ENCODE measurements around the gene SIM2.
A peak's percentile ranks its signal among the peaks of the same experiment; 100 is the strongest.

The SIM2 gene

DNA sequence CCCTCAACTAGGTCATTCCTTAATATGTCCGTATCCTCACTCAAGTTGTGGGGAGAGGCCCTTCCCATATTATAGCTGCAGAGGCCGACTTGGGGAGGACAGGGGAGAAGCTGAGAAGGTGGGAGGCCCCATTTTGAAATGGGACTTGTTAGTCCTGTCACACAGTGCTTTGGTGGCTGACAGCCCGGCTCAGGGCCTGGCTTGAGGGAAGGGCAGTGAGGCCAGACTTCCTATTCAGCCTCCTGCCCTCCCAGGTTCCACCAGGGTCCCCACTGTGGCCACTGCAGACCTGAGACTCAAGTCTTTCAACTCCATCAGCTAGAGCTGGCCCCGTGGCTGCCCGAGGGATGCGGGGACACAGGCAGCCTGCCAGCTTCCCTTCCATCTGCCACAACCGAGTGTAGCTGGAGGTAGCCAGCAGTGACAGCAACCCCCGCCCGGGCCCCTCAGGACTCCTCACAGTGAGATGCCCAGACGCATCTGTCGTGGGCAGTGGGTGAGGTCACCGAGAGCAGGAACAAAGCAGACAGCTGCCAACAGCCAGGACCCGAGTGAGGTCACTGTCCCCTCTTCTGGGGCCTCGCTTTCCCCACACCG lies 36.9 kb downstream of the SIM2 start:
- DNase-seq (ENCODE audit: low spot score), result no peak

DNA sequence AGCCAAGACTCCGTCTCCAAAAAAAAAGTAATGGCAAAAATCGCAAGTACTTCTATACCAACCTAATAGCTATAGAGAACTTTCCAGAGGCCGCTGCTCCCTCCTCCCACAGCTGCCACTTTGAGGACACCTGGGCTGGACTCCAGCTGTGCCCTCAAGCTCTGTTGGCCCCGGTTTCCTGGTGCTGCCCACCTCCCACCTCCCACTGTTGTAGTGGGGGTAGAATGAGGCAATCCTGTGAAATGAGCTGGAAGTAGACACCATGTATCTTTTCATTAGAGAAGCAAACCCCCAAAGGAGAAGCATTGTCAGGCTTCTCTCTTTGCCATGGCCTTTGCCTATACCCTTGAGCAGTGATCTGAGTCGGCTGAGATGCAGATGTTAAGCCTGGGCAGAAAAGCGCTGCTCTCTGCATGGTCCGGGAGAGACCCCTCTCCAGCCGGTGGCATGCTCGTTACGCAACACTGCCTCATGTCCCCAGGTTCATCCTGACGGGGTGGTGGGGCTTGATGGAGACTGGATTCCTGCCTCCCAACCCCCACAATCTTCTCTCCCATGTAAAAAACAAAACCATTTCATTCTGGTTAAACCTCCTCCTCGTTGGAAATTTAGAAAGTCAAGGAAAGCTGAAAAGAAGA lies 39.7 kb downstream of the SIM2 start:
- DNase-seq (ENCODE audit: low spot score), result no peak

DNA sequence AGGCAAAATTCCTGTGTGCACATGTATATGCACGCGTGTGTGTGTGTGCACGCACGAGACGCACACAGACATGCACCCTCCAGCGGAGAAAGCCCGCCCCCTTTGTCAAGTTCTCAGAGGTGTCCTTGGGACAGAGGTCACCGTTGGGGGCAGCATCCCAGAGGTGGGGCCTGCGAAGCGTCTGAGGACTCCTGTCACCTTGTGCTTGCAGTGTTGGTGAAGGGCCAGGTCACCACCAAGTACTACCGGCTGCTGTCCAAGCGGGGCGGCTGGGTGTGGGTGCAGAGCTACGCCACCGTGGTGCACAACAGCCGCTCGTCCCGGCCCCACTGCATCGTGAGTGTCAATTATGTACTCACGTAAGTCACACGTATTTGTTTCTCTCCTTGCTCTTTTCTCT lies 42.6 kb downstream of the SIM2 start:
- no peak for DNase-seq (ENCODE audit: low spot score)

DNA sequence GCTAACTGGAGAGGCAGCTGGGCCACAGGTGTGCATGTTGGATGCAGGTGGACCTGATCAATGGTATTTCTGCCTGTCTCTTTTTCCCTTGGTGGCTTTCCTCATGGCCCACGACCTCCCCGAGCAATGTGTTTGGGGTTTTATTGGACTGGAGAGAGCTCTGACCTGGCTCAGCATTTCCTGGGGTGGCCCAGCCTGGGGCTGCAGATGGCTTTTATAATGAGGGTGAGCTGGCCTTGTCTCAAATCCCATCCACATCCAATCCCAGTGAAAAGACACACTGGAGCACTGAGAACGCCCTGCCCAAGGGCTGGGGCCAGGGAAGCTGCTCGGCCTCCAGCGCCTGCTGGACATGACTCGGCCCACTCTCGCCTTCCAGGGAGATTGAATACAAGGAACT lies 44.1 kb downstream of the SIM2 start:
- no peak for DNase-seq (ENCODE audit: low spot score)

DNA sequence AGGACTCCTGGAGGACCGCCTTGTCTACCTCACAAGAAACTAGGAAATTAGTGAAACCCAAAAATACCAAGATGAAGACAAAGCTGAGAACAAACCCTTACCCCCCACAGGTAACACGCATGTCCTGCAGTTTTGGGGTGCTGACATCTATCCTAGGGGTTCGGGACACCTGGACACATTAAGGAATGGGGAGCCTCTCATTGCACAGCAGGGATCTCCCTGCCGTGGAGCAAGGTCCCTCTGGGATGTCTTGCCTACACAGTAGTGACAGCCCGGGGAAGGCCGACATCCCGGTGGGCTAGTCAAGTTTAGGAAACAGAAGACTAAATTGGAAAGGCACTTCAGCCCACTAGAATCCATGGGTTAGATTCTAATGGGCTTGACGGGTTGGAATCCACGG lies 44.5 kb downstream of the SIM2 start:
- no peak for DNase-seq (ENCODE audit: low spot score)

DNA sequence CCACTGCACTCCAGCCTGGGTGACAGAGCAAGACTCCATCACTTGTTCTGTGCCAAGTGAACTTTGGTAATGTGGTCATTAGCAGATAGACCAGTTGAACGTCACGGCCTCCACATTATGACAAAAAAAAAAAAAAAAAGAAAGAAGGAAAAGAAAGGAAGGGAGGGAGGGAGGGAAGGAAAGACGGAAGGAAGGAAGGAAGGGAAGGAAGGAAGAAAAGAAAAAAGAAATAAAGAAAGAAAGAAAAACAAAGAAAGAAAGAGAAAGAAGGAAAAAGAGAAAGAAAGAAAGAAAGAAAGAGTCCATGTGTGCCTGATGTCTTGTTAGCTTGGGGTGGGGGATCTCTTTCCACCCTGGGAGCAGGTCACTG lies 45.3 kb downstream of the SIM2 start:
- no peak for DNase-seq (ENCODE audit: low spot score)

DNA sequence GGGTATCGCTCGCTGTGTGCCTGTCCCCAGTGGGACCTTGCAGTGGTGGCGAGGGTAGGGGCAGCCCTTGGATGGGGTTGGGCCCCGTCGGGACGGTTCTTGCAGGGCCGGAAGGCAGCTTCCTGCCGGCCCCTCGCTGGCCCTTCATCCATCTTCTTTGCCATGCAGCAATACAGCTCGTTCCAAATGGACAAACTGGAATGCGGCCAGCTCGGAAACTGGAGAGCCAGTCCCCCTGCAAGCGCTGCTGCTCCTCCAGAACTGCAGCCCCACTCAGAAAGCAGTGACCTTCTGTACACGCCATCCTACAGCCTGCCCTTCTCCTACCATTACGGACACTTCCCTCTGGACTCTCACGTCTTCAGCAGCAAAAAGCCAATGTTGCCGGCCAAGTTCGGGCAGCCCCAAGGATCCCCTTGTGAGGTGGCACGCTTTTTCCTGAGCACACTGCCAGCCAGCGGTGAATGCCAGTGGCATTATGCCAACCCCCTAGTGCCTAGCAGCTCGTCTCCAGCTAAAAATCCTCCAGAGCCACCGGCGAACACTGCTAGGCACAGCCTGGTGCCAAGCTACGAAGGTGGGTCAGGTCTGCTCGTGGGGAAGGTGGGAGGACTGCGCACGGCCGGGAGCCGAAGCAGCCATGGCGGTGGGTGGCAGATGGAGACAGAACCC lies 45.8 kb downstream of the SIM2 start:
- DNase-seq (ENCODE audit: low spot score), result no peak

DNA sequence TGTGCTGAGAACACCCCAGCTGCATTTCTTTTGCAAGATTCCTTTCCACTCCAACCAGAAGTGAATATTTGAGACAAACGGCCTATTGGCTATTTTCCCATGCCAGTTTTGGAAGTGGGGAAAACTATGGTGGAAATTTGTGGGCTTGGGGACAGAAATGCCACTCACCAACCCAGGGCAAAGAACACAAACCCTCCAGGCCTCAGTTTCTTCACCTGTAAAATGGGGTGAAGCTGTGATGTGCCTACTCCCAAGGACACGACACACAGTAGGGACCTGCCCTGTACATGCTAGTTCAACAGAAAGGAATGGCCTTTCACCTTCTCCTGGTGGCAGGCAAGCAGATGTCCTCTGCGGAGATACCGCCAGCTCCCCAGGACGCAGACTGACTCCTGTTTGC lies 46.5 kb downstream of the SIM2 start:
- DNase-seq (ENCODE audit: low spot score), result no peak

DNA sequence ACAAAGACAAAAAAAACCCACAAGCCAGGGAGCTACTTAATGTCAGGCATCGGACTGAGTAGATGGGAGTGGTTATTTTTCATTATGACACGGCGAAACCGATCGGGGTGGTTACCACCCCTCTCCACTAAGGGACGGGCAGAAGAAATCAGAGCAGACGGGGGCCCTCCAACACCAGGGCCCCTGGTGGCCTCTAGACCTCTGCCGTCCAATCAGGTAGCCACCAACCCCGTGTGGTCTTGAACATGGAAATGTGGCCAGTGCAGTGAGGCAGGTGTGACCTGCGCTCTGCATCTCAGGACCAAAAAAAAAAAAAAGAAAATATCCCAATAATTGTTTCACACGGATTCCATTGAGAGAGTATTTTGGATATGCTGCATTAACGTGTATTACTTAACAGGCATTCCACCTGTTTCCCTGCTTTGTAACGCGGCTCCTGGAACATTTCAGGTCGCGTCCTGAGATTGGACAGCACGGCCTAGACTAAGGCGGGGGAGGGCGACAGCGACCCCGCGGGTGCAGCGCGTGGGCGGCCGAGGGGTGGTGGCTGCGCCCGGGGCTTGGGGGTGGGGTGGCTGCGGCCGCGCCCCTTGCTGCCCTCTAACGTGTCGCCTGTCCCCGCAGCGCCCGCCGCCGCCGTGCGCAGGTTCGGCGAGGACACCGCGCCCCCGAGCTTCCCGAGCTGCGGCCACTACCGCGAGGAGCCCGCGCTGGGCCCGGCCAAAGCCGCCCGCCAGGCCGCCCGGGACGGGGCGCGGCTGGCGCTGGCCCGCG lies 48.3 kb downstream of the SIM2 start:
- peak; percentile 52 for DNase-seq (ENCODE audit: low spot score)

DNA sequence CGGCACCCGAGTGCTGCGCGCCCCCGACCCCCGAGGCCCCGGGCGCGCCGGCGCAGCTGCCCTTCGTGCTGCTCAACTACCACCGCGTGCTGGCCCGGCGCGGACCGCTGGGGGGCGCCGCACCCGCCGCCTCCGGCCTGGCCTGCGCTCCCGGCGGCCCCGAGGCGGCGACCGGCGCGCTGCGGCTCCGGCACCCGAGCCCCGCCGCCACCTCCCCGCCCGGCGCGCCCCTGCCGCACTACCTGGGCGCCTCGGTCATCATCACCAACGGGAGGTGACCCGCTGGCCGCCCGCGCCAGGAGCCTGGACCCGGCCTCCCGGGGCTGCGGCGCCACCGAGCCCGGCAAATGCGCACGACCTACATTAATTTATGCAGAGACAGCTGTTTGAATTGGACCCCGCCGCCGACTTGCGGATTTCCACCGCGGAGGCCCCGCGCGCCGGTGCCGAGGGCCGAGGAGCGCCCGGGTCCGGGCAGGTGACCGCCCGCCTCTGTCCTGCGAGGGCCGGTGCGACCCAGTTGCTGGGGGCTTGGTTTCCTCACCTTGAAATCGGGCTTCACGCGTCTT lies 49.0 kb downstream of the SIM2 start:
- peak; percentile 84 for DNase-seq (ENCODE audit: low spot score)

DNA sequence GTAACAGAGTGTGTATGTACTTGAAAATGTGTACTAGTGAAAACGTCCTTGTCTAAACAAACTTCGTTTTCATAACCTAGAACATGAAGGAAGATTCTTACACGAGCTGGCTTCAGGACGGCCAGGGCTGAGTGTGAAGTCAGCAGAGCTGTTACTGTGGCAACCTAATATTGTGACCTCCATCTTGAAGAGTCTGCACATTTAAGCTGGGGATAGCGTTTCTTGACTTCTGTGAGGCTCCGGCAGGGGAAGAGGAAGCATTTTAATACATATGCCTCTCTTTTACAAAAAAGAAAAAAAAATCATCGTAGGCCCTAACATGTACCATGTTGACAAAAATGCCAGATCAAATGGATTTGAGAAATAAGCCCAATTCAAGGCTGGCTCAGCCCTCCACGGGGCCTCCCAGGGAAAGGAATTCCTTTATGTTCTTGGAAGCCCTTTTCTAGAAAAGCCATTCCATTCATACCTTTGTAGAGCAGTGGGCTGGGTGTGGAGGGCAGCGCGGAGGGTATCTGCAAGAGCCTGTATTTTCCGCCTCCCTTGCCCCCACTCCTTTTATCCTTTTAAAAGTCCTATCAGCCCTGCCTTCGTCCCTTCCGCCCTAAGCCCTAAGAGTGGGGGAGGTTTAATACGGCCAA lies 51.1 kb downstream of the SIM2 start:
- DNase-seq (ENCODE audit: low spot score), result no peak

DNA sequence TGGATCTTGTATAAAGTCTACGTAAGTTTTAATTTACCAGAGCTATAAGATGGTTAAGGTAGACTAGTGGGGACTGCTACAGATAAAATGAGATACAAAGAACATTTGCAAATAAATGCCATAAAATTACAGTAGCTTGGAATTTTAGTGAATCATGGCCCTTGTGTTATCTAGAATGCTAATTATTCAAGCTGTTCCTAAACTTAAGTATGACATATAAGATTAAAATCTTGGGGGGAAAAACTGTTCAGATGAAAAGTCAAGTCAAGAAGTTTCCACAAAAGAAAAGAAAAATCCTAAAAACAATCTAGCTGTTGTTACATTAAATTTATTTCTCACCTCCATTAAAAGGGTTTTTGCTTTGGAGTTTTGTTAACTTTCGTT lies 51.7 kb downstream of the SIM2 start:
- no peak for DNase-seq (ENCODE audit: low spot score)

DNA sequence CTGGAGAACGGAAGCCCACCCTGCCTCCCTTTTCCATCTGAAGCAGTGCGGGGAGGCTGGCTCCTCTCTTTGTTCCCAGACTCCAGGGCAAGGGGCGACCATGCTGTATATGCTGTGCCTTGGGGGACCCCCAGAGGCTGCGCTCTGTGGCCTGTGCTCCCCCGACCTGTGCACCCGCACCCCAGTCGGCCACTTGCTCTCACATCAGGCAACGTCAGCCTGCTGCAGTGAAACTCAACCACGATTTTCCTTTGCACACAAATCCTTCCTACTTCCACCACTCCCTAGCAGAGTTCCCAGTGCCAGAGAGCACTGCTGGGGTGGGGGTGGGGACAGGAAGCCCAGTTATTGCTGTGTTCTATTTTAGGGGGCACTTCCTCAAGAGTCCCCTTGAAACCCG lies 52.5 kb downstream of the SIM2 start:
- DNase-seq (ENCODE audit: low spot score), result no peak

DNA sequence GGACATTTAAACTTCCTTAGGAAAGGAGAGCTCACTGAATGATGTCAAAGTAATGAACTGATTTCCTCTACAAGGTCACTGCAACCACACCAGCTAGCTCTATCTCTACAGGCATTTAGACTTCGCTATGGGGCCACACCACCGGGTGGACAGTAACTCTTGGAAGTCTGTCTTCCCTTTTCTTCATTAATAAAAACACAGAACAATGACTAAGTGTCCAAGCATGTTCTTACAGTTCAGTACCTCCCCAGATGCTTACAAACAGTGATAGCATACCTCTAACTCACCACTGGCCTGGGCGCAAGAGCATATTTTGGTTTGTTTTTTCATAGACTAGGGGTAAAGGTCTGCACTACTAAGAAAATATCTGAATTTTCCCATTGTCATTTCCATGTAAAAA lies 54.6 kb downstream of the SIM2 start:
- DNase-seq (ENCODE audit: low spot score), result no peak

DNA sequence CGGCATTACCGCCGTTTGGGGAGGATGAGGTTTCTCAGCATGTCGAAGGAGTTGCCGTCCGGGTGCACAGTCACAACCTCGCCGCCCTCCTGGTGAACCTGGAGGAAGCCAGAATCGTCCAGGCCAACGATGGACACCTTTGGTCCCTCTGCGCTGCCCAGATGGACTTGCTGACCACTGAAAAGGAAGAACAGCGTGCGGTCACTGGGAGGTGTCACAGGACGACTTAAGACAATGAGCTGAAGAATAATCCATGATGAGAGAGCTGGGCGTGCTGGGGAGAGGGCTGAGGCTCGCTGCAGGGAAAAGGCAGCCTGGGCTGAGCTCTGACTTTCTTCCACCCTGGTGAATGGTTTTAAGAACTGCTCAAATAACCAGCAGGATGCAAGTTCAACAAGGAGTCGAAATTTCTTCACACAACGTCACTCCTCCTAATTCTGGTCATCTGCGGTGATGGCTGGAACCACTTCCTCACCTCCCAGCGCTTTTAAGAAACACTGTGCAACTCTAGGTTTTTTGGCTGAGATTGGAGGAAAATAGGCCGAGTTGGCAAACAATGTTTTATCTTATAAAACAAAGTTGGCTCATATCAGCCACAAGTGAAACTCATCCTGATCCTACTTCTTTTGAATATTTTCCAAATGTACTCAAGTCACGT lies 55.5 kb downstream of the SIM2 start:
- no peak for DNase-seq (ENCODE audit: low spot score)

DNA sequence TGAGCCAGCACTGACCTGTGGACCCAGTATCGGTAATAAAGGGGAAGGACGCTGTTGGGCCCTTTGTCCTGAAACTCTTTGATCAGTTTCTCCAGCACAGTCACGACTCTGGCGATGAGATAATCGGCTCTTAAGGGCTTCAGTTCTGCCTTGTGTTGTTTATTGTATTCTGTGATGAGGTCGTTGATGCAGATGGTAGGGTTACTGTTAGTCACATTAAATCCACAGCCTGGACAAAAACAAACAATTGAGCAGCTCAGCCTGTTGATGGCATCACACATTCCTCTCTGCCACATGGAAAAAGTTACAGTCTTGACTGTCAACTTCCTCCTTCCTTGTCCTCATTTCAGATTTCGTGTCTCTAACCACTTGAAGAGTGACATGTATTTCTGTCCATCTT lies 57.6 kb downstream of the SIM2 start:
- DNase-seq (ENCODE audit: low spot score), result no peak

DNA sequence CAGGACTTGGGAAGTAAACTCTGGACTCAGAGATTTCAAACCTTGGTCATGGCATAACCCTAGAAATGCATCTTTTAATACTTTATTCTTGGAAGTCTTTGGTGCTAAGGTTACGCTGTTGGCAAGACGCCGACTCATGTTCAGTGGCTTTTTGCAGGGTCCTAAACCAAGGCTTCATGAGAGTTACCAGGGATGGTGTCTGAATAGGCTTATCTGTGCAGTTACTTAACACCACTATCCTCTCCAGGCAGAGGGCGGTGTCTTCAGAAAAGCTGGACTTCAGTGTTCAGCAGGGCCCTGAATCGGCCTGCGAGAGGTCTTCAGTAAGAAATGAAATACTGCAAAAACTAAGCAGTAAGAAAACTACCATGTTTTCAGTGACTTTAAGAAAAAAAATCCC lies 58.3 kb downstream of the SIM2 start:
- DNase-seq (ENCODE audit: low spot score), result no peak

DNA sequence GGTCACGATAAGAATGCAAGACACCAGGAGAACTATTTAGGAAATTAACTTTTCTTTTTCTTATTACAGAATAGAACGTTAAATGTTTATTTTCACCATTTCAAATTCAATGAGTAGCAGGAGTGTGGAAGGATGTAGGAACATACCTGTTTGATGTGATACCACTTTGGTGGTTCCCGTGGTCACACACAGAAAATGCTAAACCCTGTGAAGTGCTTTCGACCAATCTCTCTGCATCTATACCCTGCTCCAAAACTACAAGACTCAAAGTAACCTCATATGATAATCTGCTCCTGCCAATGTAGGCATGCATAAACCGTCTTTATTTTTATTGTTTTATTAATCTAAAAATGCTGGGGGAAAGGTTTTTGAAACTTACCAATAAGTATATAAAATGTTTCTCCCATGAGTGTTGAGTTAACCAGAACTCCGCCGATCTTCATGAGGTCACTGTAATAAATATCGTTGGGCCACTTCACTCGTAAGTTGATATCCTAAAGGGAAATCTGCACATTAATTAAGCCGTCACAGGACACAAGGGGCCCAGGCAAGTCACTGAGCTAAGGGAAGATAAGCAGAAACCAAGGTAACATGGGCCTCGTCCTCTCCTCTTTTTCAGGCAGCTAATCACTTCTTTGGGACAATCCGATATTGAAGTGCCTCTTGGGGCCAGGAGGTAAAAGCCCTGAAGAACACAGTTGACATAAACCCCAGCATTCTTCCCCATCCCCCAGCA lies 60.6 kb downstream of the SIM2 start:
- DNase-seq (ENCODE audit: low spot score), result no peak

DNA sequence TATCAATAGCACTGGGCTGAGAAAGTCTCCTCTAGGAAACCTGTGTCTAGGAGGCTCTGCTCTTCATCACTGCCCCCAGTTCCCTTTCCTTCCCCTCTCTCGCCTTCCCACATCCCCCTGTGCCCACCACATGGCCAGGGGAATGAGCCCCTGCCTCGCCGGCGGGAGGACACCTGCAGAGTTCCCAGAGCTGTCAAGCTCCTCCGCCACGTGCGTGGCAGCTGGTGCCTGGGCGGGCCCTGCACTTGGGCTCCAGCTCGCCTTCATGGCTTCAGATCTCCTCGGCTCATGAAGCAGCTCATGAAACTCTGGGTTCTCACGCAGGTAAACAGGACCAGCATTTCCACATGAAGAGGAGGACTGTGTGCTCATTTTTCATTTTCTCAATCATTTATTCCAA lies 62.8 kb downstream of the SIM2 start:
- DNase-seq (ENCODE audit: low spot score), result no peak

DNA sequence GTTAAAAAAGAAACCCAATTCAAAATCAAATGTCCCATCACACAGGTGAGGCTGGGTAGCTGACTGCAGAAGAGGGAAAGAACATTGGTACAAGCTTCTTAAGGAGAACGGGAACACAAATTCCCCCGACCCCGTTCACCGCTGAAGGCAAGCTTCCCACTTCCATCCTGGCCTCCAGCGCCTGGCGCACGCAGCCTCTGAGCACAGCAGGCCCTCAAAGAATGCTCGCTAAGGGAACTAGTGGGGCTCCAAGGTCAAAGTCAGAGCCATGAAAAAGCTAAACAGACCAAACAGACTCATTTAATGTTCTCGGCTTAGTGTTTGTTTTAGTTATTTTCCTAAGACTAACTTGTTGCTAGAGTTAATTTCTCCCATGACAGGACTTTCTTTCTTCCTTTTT lies 63.7 kb downstream of the SIM2 start:
- DNase-seq (ENCODE audit: low spot score), result no peak

DNA sequence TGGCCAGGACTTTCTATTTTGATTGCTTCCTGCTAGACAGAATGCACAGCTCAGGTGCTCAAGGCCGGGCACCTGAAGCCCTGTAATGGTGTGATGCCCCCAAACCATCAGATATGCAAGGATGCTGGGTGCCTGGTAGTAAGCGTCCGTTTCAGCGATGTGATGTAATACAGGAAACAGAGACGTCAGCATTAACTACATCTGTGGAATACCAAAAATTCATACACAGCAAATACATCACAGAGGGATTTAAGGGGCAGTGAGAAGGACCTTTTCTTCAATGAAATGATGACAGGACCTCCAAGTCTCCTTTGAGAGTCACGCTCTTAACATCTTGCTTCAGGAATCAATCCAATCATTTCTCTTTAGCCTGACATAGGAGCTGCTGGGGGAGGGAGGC lies 64.4 kb downstream of the SIM2 start:
- no peak for DNase-seq (ENCODE audit: low spot score)

Measured in HuH-7 (cell line).